K562 (cell line): ENCODE measurements around the gene BCL11A. TPM values are rescaled to one million over a fixed set of nuclear protein-coding genes. Genes with fewer than 3 reads are reported as not detected.

ENCODE experiments used
- ATAC-seq: fragments of 200-7000 bp; cut with Tn5 transposase; 3 replicates; pipeline ENCODE4 v1.9.1; 2020; ENCODE audit warnings: moderate library complexity
- BruUV-seq: library from RNA; stranded (reverse); fragments of 400-500 nt; replicated peaks from 2 replicates; lab custom pipeline; 2021; lab: Mats Ljungman, UMichigan
- CTCF ChIA-PET: fragments of 300-600 bp; formaldehyde crosslinking; extraction: SDS; loops from one replicate; lab custom pipeline; 2021; ENCODE audit warnings: low intra/inter-chr PET ratio; lab: Yijun Ruan, JAX
- POLR2A ChIA-PET: fragments of 300-600, 350-650 bp; sonication (Branson Sonifier 250); formaldehyde crosslinking; extraction: SDS; loops from one replicate; lab custom pipeline; 2021; ENCODE audit warnings: antibody characterized with exemption, inconsistent platforms; lab: Yijun Ruan, JAX
- DNase-seq, 4 experiments: peaks; one replicate each; pipeline versions ENCODE4 v3.0.0 to v3.0.0-alpha.2; 2011 to 2018; ENCODE audit warnings: low spot score in 3 of 4, mixed read lengths in 3 of 4; ENCODE audit errors: extremely low read depth in 1 of 4
- FAIRE-seq: peaks from 2 replicates; lab custom pipeline; 2011; peaks lifted over from hg19 to GRCh38; lab: Jason Lieb, UNC
- H2AFZ ChIP-seq: 2 replicates; pipeline ENCODE4 v1.6.0; 2011; ENCODE audit warnings: low read depth, low read length, control low read depth, inconsistent platforms
- H3K27ac ChIP-seq: fragments of 200-600 bp; 3 replicates; pipeline ENCODE4 v1.8.0; 2011; ENCODE audit warnings: low read depth, mild to moderate bottlenecking, control low read depth, inconsistent platforms, low read length, moderate library complexity, mixed read lengths; ENCODE audit errors: extremely low read depth
- H3K27me3 ChIP-seq, 2 experiments: fragments of 300-600 bp in 1 of 2; 2 replicates in 1 of 2; 3 replicates in 1 of 2; pipeline versions ENCODE4 v1.6.0 to v1.8.0; 2011; ENCODE audit warnings: inconsistent platforms in 2 of 2, low read length in 2 of 2, mild to moderate bottlenecking in 1 of 2, mixed read lengths in 1 of 2, moderate library complexity in 1 of 2; ENCODE audit not compliant: control insufficient read depth in 2 of 2, insufficient read depth in 2 of 2
- H3K36me3 ChIP-seq: fragments of 300-600 bp; 3 replicates; pipeline ENCODE4 v1.8.0; 2011; ENCODE audit warnings: mild to moderate bottlenecking, low read length, inconsistent platforms; ENCODE audit not compliant: control insufficient read depth, insufficient read depth
- H3K4me1 ChIP-seq, 2 experiments: fragments of 200-600 bp in 1 of 2; replicated peaks in 1 of 2; 2 replicates in 1 of 2; 3 replicates in 1 of 2; pipeline versions ENCODE4 v1.5.1 to v1.8.0; 2011; ENCODE audit warnings: inconsistent platforms in 2 of 2, low read length in 2 of 2, mild to moderate bottlenecking in 1 of 2, mixed read lengths in 1 of 2, moderate library complexity in 1 of 2; ENCODE audit not compliant: control insufficient read depth in 2 of 2, insufficient read depth in 2 of 2
- H3K4me2 ChIP-seq: 2 replicates; pipeline ENCODE4 v1.6.1; 2011; ENCODE audit warnings: low read length, control low read depth, inconsistent platforms, mixed read lengths; ENCODE audit not compliant: insufficient read depth
- H3K4me3 ChIP-seq: fragments of 200-600 bp; sonication (generic), shearing (Covaris generic); 2 replicates; pipeline ENCODE4 v1.5.1; 2016; ENCODE audit warnings: control low read depth, inconsistent platforms
- H3K79me2 ChIP-seq: fragments of 200-600 bp; 3 replicates; pipeline ENCODE4 v1.8.0; 2011; ENCODE audit warnings: low read length, inconsistent platforms; ENCODE audit not compliant: control insufficient read depth, insufficient read depth
- H3K9ac ChIP-seq, 2 experiments: 2 replicates each; pipeline versions ENCODE4 v1.6.0 to v1.6.1; 2011; ENCODE audit warnings: low read depth in 2 of 2, low read length in 2 of 2, control low read depth in 1 of 2, inconsistent platforms in 1 of 2, mild to moderate bottlenecking in 1 of 2, mixed read lengths in 1 of 2; ENCODE audit not compliant: insufficient read depth in 1 of 2
- H3K9me1 ChIP-seq: one replicate; pipeline ENCODE4 v1.6.0; 2011; ENCODE audit warnings: inconsistent platforms, mild to moderate bottlenecking, low read length, moderate library complexity; ENCODE audit not compliant: control insufficient read depth, insufficient read depth
- H3K9me3 ChIP-seq: replicated peaks from 2 replicates; pipeline ENCODE4 v1.5.1; 2011; ENCODE audit warnings: low read depth, low read length, inconsistent platforms; ENCODE audit not compliant: control insufficient read depth, insufficient read depth
- H4K20me1 ChIP-seq: replicated peaks from 2 replicates; pipeline ENCODE4 v1.6.1; 2011; ENCODE audit warnings: low read length, inconsistent platforms, mixed read lengths; ENCODE audit not compliant: control insufficient read depth, insufficient read depth
- CBX8 ChIP-seq: fragments of 200-600 bp; sonication (generic); IDR thresholded peaks from 2 replicates; pipeline ENCODE4 v1.6.1; 2012; ENCODE audit warnings: borderline replicate concordance, mixed run types, low read depth, mild to moderate bottlenecking, moderate library complexity, mixed read lengths, low read length, control low read depth, inconsistent platforms; ENCODE audit not compliant: poor library complexity, severe bottlenecking; ENCODE audit errors: extremely low read depth
- HBP1 ChIP-seq: fragments of 450-650 bp; formaldehyde crosslinking; IDR thresholded peaks from 2 replicates; pipeline ENCODE4 v1.4.0; 2022; ENCODE audit warnings: missing genetic modification characterization
- JUNB ChIP-seq: fragments of 450-650 bp; formaldehyde crosslinking; conservative IDR thresholded peaks from 2 replicates; pipeline ENCODE4 v1.4.0; 2020; ENCODE audit warnings: mild to moderate bottlenecking
- WGBS: fragments of 100-300 bp; shearing (Covaris generic); methylation state at CpG from one replicate; pipeline ENCODE4 v1.1.6; 2016; ENCODE audit warnings: low coverage, mixed read lengths; ENCODE audit not compliant: insufficient coverage; ENCODE audit errors: missing lambda C conversion rate; 5-methylcytosine and 5-hydroxymethylcytosine counted together
- in situ Hi-C: fragments of 300-500 bp; cut with MboI; formaldehyde crosslinking; loops from 4 replicates; pipeline ENCODE4 v1.15.0; 2018; ENCODE audit warnings: inconsistent platforms, mixed read lengths
- intact Hi-C: fragments of 100-400 bp; cut with micrococcal nuclease; formaldehyde crosslinking; loops from 2 replicates; pipeline ENCODE4 v1.14.2; 2022
- polyA plus RNA-seq, 8 experiments: library from polyadenylated mRNA; depleted of rRNA in 4 of 8; stranded (reverse) in 5 of 8; unstranded in 3 of 8; fragments of >200 nt; fragmentation: Nextera tagmentation in 2 of 8; fragmentation: Illumina TruSeq in 1 of 8; extraction: Ambion mirVana in 2 of 8; extraction: Trizol in 1 of 8; gene quantifications; 2 replicates each; pipeline versions ENCODE4 v1.2.1 to v1.2.3, GENCODE V29; 2011 to 2014; ENCODE audit warnings: inconsistent platforms in 1 of 8, missing spikeins in 1 of 8
- total RNA-seq, 7 experiments: library from RNA; depleted of rRNA in 6 of 7; stranded (reverse); fragments of >200 nt in 6 of 7; fragmentation: Illumina TruSeq in 2 of 7; extraction: Trizol in 2 of 7; gene quantifications; 2 replicates each; pipeline versions ENCODE4 v1.2.1 to v1.2.3, GENCODE V29; 2011 to 2021; ENCODE audit warnings: low replicate concordance in 1 of 7

Gene BCL11A
- total and polyA plus RNA-seq, 9 of the 15 experiments (the other 6 are each of a cell fraction or from before 2014, with no cell fraction given): 0.13 TPM; not detected in 8

DNA sequence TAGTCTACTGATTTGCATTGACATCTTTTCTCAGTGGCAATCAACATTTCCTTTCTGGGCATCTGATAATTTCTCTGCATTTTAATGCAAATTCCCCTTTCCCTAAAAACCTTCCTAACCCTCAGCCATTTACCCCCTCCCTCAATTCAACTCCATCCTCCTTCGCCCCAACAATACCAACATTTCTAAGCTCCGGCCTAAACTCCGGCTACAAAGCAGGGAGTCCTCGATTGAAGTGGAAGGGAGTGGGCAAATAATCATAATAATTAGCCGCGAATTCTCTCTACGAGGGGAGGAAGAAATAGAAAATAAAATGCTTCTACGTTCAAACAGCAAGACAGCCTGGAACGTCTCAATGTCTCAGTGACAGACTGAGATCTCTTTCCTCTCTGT lies 4.6 kb downstream of the BCL11A start:
- POLR2A ChIA-PET: interaction anchor here (0.6 to 0.7 kb wide), 2 partner anchors 14 to 353 kb away, joined by 3 read pairs; no protein-coding TSS in a partner anchor
- no peak overlapping the region for H2AFZ ChIP-seq
- no peak for FAIRE-seq

More for the DNA sequence above, 4.6 kb downstream of the BCL11A start:
- no peak for DNase-seq
- Histone ChIP-seq H3K4me3 (no peak overlapping the region), H3K27me3 (peaks cover 22 to 26% of the 10 kb centered on the region in 2 experiments; a peak in 3 of 5 replicates), H3K9me1 (no peaks in the 10 kb centered on the region), H3K9ac (no peak overlapping the region), H3K27ac (no peak overlapping the region), H3K36me3 (no peaks in the 10 kb centered on the region), H3K4me2 (no peak overlapping the region), H4K20me1 (no peaks in the 10 kb centered on the region), H3K9me3 (no peaks in the 10 kb centered on the region), H3K4me1 (peaks cover 0 to 17% of the 10 kb centered on the region in 2 experiments; a peak in 2 of 5 replicates), H3K79me2 (no peaks in the 10 kb centered on the region)
- in situ Hi-C loops (no loop called here), intact Hi-C loops (no loop called here)
- no peak for ATAC-seq
- TF ChIP-seq JUNB (CRISPR knock-in tag) (no peak), CBX8 (peak; percentile 30), HBP1 (no peak)
- no TSS peak for BruUV-seq
- 6% methylated on average over 9 of the region's 9 CpGs for WGBS
- CTCF ChIA-PET: no interaction called here
